RWPE1 (cell line): Measurements from ENCODE around the gene STPG4.

ENCODE experiments used
- CTCF ChIA-PET: fragments of 350-600 bp; sonication (Branson Sonifier 250); formaldehyde crosslinking; extraction: SDS; loops from one replicate; lab custom pipeline; 2021; lab: Yijun Ruan, JAX
- POLR2A ChIA-PET: fragments of 400-600 bp; formaldehyde crosslinking; extraction: SDS; loops from one replicate; lab custom pipeline; 2020; ENCODE audit warnings: antibody characterized with exemption; ENCODE audit not compliant: low non-redundant PET; lab: Yijun Ruan, JAX
- DNase-seq: peaks from one replicate; pipeline ENCODE4 v3.0.0; 2012; ENCODE audit warnings: low spot score
- H3K27ac ChIP-seq: fragments of 450-650 bp; 2 replicates; pipeline ENCODE4 v1.5.1; 2017
- CTCF ChIP-seq: fragments of 450-650 bp; conservative IDR thresholded peaks from 2 replicates; pipeline ENCODE4 v1.5.1; 2017; ENCODE audit warnings: low read depth, mild to moderate bottlenecking

STPG4 gene

GRCh38 chr2:47083005-47083404, 72.1 kb downstream of the STPG4 start:
- ChIA-PET CTCF (no interaction called here), POLR2A (no interaction called here)
- TF ChIP-seq CTCF, result no peak
- H3K27ac ChIP-seq, result no peak overlapping the region
- DNase-seq, result no peak

GRCh38 chr2:47080888-47081301, 74.2 kb downstream of the STPG4 start:
- ChIA-PET POLR2A (no interaction called here), CTCF (no interaction called here)
- TF ChIP-seq CTCF, result no peak
- H3K27ac ChIP-seq, result no peak overlapping the region
- no peak for DNase-seq

- TF ChIP-seq CTCF, result no peak
- CTCF ChIA-PET, result interaction anchor here (0.6 to 0.7 kb wide), 2 partner anchors 297 to 794 kb away, joined by 3 to 4 read pairs; no protein-coding TSS in a partner anchor
- peak overlapping the region; percentile 21 for H3K27ac ChIP-seq
- DNase-seq, result no peak
- POLR2A ChIA-PET, result no interaction called here
Observed at GRCh38 chr2:47079515-47080412, 75.3 kb downstream of the STPG4 start.

- POLR2A ChIA-PET, result no interaction called here
- DNase-seq, result no peak
- peak overlapping the region; percentile 83 for H3K27ac ChIP-seq
- CTCF ChIA-PET, result interaction anchor here (0.6 kb wide), 1 partner anchor 8 kb away, joined by 4 read pairs; no protein-coding TSS in a partner anchor
- TF ChIP-seq CTCF, result no peak
Observed at GRCh38 chr2:47078541-47079482, 76.3 kb downstream of the STPG4 start.

GRCh38 chr2:47077442-47078117, 77.5 kb downstream of the STPG4 start:
- H3K27ac ChIP-seq, result peak overlapping the region; percentile 83
- CTCF ChIA-PET, result interaction anchor here (2.0 kb wide), 1 partner anchor 16 kb away, joined by 5 read pairs; no protein-coding TSS in a partner anchor
- no peak for DNase-seq
- POLR2A ChIA-PET, result no interaction called here
- TF ChIP-seq CTCF, result no peak
